Jurkat, Clone E6-1 (cell line): ENCODE measurements around the gene LCNL1.
A peak's percentile ranks its signal among the peaks of the same experiment; 100 is the strongest.
"Not testable (repeated sequence)": the region's sequence is repeated elsewhere in the genome, so short reads cannot be mapped to it uniquely, and the experiment has no call there.

ENCODE experiments used
- DNase-seq: peaks from one replicate; pipeline ENCODE4 v3.0.0-alpha.2; 2011; ENCODE audit warnings: low read depth, low spot score
- H3K4me3 ChIP-seq: 2 replicates; pipeline ENCODE4 v1.5.1; 2011; ENCODE audit warnings: mild to moderate bottlenecking, low read length, control low read depth, moderate library complexity

The LCNL1 gene

GRCh38 chr9:137029058-137029936 lies 46.5 kb downstream of the LCNL1 start:
- DNase-seq = no peak
- H3K4me3 ChIP-seq = peak overlapping the region; percentile 49; the same call in 1 of the 2 replicates

GRCh38 chr9:137030006-137030405 lies 47.2 kb downstream of the LCNL1 start:
- no peak overlapping the region for H3K4me3 ChIP-seq
- DNase-seq = no peak

- H3K4me3 ChIP-seq = no peak overlapping the region
- DNase-seq = no peak
Observed at GRCh38 chr9:137030538-137031527, 48.0 kb downstream of the LCNL1 start.

DNA sequence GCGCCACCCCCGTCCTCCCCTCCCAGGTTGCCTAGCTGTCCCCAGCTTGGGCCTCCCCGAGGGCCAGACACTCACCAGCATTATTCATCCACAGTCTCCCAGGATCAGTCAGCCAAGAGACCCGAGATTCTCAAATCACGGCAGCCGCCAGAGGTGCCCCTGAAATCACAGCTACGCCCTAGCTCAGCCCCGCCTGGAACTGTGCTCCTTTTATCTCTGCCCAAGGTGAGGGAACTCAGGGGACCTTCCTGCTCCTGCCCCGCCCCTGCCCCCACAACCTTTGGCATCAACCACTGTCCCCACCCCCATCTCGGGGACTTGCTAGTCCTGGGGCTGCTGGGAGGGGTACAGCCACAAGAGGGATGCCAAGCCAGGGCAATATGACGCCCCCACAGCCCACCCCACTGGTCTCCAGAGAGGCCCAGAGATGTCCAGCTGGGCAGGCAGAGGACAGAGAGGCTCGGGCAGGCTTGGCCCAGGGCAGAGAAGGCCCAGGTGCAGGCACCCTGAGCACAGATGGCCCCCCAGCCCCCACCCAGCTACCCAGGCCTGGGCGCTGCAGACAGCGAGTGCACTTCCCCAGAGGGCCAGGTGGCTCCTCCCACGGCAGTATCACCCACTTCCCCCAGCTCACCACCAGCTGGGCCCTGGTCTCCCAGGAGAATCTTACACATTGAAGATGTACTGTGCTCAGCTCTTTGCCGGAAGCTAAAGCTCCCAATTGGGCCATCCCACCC lies 49.3 kb downstream of the LCNL1 start, which contains the start of gene FUT7:
FUT7 (minus strand) TSS at position 185 of the 737 bp plus-strand sequence; CDS start at position 88, 97 bp downstream.
- no peak for DNase-seq
- H3K4me3 ChIP-seq = no peak within 1 kb of the TSS

DNA sequence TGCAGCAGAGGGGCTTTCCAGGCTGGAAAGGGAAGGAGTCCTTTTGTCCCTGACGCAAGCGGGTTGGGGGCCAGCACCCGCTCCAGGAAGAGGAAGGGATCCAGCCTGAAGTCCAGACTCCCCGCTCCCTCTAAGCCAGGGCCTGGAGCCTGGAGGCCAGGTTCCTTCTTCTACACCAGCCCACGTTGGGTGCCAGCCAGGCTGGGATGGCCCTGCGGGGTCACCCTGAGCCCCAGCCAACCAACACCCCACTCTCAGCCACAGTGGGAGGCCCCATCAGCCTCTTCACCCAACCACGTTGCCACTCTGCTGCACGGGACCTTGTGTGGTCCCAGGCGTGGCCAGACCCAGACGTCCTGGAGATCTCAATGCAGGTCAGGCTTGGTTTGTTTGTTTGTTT lies 50.1 kb downstream of the LCNL1 start:
- no peak overlapping the region for H3K4me3 ChIP-seq
- DNase-seq = no peak

- DNase-seq, H3K4me3 ChIP-seq: not testable (repeated sequence)
Observed at GRCh38 chr9:137033481-137033880, 50.7 kb downstream of the LCNL1 start.

DNA sequence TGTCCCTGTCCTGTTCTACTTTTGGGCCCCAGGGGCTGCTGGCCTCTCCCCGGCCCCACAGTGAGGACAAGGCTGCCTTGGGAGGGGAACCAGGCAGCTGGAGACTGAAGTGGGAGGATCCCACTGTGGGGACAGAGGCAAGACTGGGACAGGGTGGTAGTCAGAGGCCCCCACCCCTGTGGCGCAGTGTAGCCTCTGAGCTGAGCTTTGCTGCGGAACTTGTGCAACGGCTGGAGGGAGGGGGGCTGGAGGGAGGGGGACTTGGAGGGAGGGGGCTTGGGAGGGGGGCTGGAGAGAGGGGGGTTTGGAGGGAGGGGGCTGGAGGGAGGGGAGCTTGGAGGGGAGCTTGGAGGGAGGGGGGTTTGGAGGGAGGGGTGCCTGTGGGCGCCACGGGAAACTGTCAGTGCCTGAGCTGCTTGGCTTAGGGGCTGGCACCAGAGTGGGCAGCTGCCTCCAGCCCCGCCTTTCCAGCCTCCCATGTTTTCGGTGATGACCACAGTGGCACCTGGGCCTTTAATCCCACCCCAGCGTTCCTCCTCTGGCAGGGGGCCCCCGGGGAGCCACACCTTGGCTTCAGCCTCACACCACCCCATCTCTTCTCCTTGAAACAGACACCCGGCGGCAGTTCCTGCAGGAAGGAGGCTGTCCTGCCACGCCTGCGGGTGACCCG lies 51.4 kb downstream of the LCNL1 start:
- H3K4me3 ChIP-seq = no peak overlapping the region
- no peak for DNase-seq

DNA sequence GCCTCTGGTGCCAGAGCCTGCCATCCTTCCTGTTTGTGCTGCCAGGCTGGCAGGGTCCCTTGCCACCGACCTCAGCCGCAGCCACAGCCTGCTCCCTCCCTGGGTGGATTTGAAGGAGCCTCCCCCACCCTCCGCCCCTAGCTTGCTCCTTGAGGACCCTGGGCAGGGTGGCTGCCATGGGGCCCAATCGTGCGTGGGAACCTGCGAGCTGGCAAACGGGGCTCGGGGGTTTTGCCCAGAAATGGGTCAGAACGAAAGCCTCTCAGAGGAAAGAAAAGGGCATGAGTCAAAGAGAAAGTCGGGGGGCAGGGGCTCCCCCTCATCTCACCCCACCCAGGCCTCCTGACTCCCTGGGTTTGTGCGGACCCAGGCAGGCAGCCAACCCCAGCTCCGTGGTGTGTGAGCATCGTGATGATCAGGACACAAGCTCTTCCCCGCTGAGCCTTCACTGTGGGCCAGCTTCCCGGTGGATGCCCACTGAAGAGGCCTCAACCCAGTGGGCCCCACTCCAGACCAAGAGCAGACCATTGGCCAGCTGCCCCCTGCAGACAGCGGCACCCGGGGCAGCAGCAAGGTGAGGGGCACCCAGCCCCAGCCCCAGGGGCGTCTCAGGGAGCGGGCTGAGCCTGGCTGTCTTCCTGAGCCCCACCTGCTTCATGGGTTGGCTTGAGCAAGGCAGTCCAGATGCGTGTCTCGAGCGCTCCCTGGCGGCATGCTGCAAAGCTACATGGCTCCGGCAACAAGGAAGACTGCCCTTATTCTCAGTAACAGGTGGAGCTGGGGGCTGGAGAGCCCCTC lies 52.1 kb downstream of the LCNL1 start:
- peak; percentile 78 for DNase-seq

More for the DNA sequence above, 52.1 kb downstream of the LCNL1 start:
- 0 out of 2 replicates have a peak overlapping the region, but pooled peaks have one; percentile 5 for H3K4me3 ChIP-seq
